Measurements from ENCODE around the gene REC8.

Gene REC8

GRCh38 chr14:24135834-24136683 is 35.8 kb upstream of the REC8 start, which contains the start of gene PSME1:
Gene PSME1, plus strand, starts transcription at chr14:24136194. Its CDS starts 69 bp downstream, at chr14:24136263.
- Mint-ChIP-seq H3K4me3 (peak within 1 kb of the TSS; percentile 93), H3K4me1 (peaks cover 64% of the 10 kb centered on the region)

GRCh38 chr14:24136684-24137528 is 35.0 kb upstream of the REC8 start:
- Mint-ChIP-seq H3K9me3 (no peaks in the 10 kb centered on the region), H3K36me3 (peaks cover 17% of the 10 kb centered on the region), H3K4me1 (peaks cover 63% of the 10 kb centered on the region), H3K4me3 (peak overlapping the region; percentile 93), H3K27ac (peak overlapping the region; percentile 90), H3K27me3 (no peaks in the 10 kb centered on the region)

More at GRCh38 chr14:24135834-24136683, 35.8 kb upstream of the REC8 start, which contains the start of gene PSME1:
- no peaks in the 10 kb centered on the region for H3K9me3 Mint-ChIP-seq
- H3K27me3 Mint-ChIP-seq: no peaks in the 10 kb centered on the region
- H3K36me3 Mint-ChIP-seq: peaks cover 17% of the 10 kb centered on the region
- peak within 1 kb of the TSS; percentile 96 for H3K27ac Mint-ChIP-seq

GRCh38 chr14:24137529-24138395 is 34.1 kb upstream of the REC8 start:
- peak overlapping the region; percentile 93 for H3K4me3 Mint-ChIP-seq
- H3K36me3 Mint-ChIP-seq: peaks cover 17% of the 10 kb centered on the region
- H3K27me3 Mint-ChIP-seq: no peaks in the 10 kb centered on the region
- no peaks in the 10 kb centered on the region for H3K9me3 Mint-ChIP-seq
- H3K27ac Mint-ChIP-seq: peak overlapping the region; percentile 90
- H3K4me1 Mint-ChIP-seq: peaks cover 60% of the 10 kb centered on the region

- no peaks in the 10 kb centered on the region for H3K9me3 Mint-ChIP-seq
- no peaks in the 10 kb centered on the region for H3K27me3 Mint-ChIP-seq
- peak overlapping the region; percentile 18 for H3K27ac Mint-ChIP-seq
- peak overlapping the region; percentile 93 for H3K4me3 Mint-ChIP-seq
- peaks cover 64% of the 10 kb centered on the region for H3K4me1 Mint-ChIP-seq
- peaks cover 17% of the 10 kb centered on the region for H3K36me3 Mint-ChIP-seq
These were observed 33.2 kb upstream of the REC8 start for GRCh38 chr14:24138396-24139271.

GRCh38 chr14:24139272-24139934 is 32.5 kb upstream of the REC8 start:
- H3K9me3 Mint-ChIP-seq: no peaks in the 10 kb centered on the region
- H3K4me3 Mint-ChIP-seq: peak overlapping the region; percentile 89
- H3K27me3 Mint-ChIP-seq: no peaks in the 10 kb centered on the region
- H3K36me3 Mint-ChIP-seq: peaks cover 21% of the 10 kb centered on the region
- peaks cover 69% of the 10 kb centered on the region for H3K4me1 Mint-ChIP-seq
- peak overlapping the region; percentile 15 for H3K27ac Mint-ChIP-seq

- H3K4me1 Mint-ChIP-seq: peaks cover 75% of the 10 kb centered on the region
- H3K4me3 Mint-ChIP-seq: peak within 1 kb of the TSS; percentile 89
- peak within 1 kb of the TSS; percentile 78 for H3K27ac Mint-ChIP-seq
- peaks cover 24% of the 10 kb centered on the region for H3K36me3 Mint-ChIP-seq
- H3K9me3 Mint-ChIP-seq: no peaks in the 10 kb centered on the region
- H3K27me3 Mint-ChIP-seq: no peaks in the 10 kb centered on the region
These were observed 30.6 kb upstream of the REC8 start, which contains the start of gene EMC9 for GRCh38 chr14:24141097-24141880. Gene EMC9, minus strand, starts transcription at chr14:24141591. Its CDS starts 287 bp downstream, at chr14:24141304.

GRCh38 chr14:24143511-24143910 is 28.4 kb upstream of the REC8 start:
- peaks cover 15% of the 10 kb centered on the region for H3K36me3 Mint-ChIP-seq
- no peak overlapping the region for H3K4me3 Mint-ChIP-seq
- H3K27me3 Mint-ChIP-seq: no peaks in the 10 kb centered on the region
- H3K9me3 Mint-ChIP-seq: no peaks in the 10 kb centered on the region
- H3K4me1 Mint-ChIP-seq: peaks cover 63% of the 10 kb centered on the region
- H3K27ac Mint-ChIP-seq: peak overlapping the region; percentile 65

GRCh38 chr14:24144451-24144850 is 27.4 kb upstream of the REC8 start:
- Mint-ChIP-seq H3K27ac (peak overlapping the region; percentile 89), H3K9me3 (no peaks in the 10 kb centered on the region), H3K4me1 (peaks cover 63% of the 10 kb centered on the region), H3K36me3 (peaks cover 8% of the 10 kb centered on the region), H3K27me3 (no peaks in the 10 kb centered on the region), H3K4me3 (peak overlapping the region; percentile 68)

GRCh38 chr14:24145219-24145618 is 26.7 kb upstream of the REC8 start:
- Mint-ChIP-seq H3K4me3 (peak overlapping the region; percentile 99), H3K36me3 (peaks cover 7% of the 10 kb centered on the region), H3K27me3 (no peaks in the 10 kb centered on the region), H3K4me1 (peaks cover 63% of the 10 kb centered on the region), H3K27ac (peak overlapping the region; percentile 98), H3K9me3 (no peaks in the 10 kb centered on the region)

GRCh38 chr14:24145690-24146452 is 26.0 kb upstream of the REC8 start:
- Mint-ChIP-seq H3K36me3 (peaks cover 10% of the 10 kb centered on the region), H3K4me1 (peaks cover 66% of the 10 kb centered on the region), H3K27me3 (no peaks in the 10 kb centered on the region), H3K27ac (peak overlapping the region; percentile 98), H3K9me3 (no peaks in the 10 kb centered on the region), H3K4me3 (peak overlapping the region; percentile 99)

GRCh38 chr14:24146453-24146977 is 25.4 kb upstream of the REC8 start, which contains the start of gene PSME2:
Gene PSME2, minus strand, starts transcription at chr14:24146610. Its CDS starts 29 bp downstream, at chr14:24146581.
- peaks cover 66% of the 10 kb centered on the region for H3K4me1 Mint-ChIP-seq
- H3K27me3 Mint-ChIP-seq: no peaks in the 10 kb centered on the region
- peaks cover 10% of the 10 kb centered on the region for H3K36me3 Mint-ChIP-seq
- peak within 1 kb of the TSS; percentile 98 for H3K27ac Mint-ChIP-seq
- H3K9me3 Mint-ChIP-seq: no peaks in the 10 kb centered on the region
- H3K4me3 Mint-ChIP-seq: peak within 1 kb of the TSS; percentile 99

- Mint-ChIP-seq H3K9me3 (no peaks in the 10 kb centered on the region), H3K4me1 (peaks cover 61% of the 10 kb centered on the region), H3K27me3 (no peaks in the 10 kb centered on the region), H3K27ac (peak within 1 kb of the TSS; percentile 98), H3K36me3 (peaks cover 12% of the 10 kb centered on the region), H3K4me3 (peak within 1 kb of the TSS; percentile 99)
These were observed 24.7 kb upstream of the REC8 start, which contains the start of gene RNF31 for GRCh38 chr14:24146978-24147760. Gene RNF31, plus strand, starts transcription at chr14:24147498. Its CDS starts 201 bp downstream, at chr14:24147699.

Data from activated naive CD4-positive, alpha-beta T cell treated with anti-CD3 and anti-CD28 coated beads, Interleukin-2, amount 50 U/mL, for 24 hours (primary cell).